Panc1 (cell line): ENCODE measurements around the gene CHRDL2. TPM values are rescaled to one million over a fixed set of nuclear protein-coding genes. Genes with fewer than 3 reads are reported as not detected.
A peak's percentile ranks its signal among the peaks of the same experiment; 100 is the strongest.

ENCODE experiments used
- ATAC-seq: fragments of 200-7000 bp; cut with Tn5 transposase; 2 replicates; pipeline ENCODE4 v1.9.1; 2020; ENCODE audit warnings: mild to moderate bottlenecking, moderate library complexity
- BruUV-seq: library from RNA; stranded (reverse); fragments of 400-500 nt; replicated peaks from 2 replicates; lab custom pipeline; 2021; lab: Mats Ljungman, UMichigan
- CTCF ChIA-PET: fragments of 300-600 bp; sonication (Branson Sonifier 250); formaldehyde crosslinking; loops from one replicate; lab custom pipeline; 2022; ENCODE audit warnings: antibody characterized with exemption; lab: Charles Lee
- POLR2A ChIA-PET: fragments of 300-600 bp; sonication (Branson Sonifier 250); formaldehyde crosslinking; loops from one replicate; lab custom pipeline; 2022; ENCODE audit warnings: antibody characterized with exemption; lab: Charles Lee
- DNase-seq: peaks from one replicate; pipeline ENCODE4 v3.0.0-alpha.2; 2010; ENCODE audit warnings: low read depth, low spot score
- H3K27ac ChIP-seq: 2 replicates; pipeline ENCODE4 v1.5.1; 2011; ENCODE audit warnings: mild to moderate bottlenecking, low read length, inconsistent platforms
- H3K27me3 ChIP-seq: fragments of 200-500 bp; sonication (Bioruptor generic); 2 replicates; pipeline ENCODE4 v1.6.0; 2014; ENCODE audit warnings: low read length, inconsistent platforms; ENCODE audit not compliant: control insufficient read depth, insufficient read depth
- H3K36me3 ChIP-seq: fragments of 200-500 bp; sonication (Bioruptor generic); 2 replicates; pipeline ENCODE4 v1.5.1; 2014; ENCODE audit warnings: inconsistent platforms, mild to moderate bottlenecking, low read length, moderate library complexity; ENCODE audit not compliant: control insufficient read depth, insufficient read depth
- H3K4me1 ChIP-seq: 2 replicates; pipeline ENCODE4 v1.5.1; 2011; ENCODE audit warnings: inconsistent platforms, mild to moderate bottlenecking, low read length, moderate library complexity; ENCODE audit not compliant: control insufficient read depth, insufficient read depth
- H3K4me3 ChIP-seq, 2 experiments: 2 replicates each; pipeline ENCODE4 v1.5.1; 2011 to 2012; ENCODE audit warnings: low read depth in 2 of 2, low read length in 2 of 2, mild to moderate bottlenecking in 2 of 2, inconsistent platforms in 1 of 2, moderate library complexity in 1 of 2
- H3K9me3 ChIP-seq: fragments of 200-500 bp; sonication (Bioruptor generic); 2 replicates; pipeline ENCODE4 v1.5.1; 2014; ENCODE audit warnings: low read depth, mild to moderate bottlenecking, inconsistent platforms, low read length, moderate library complexity; ENCODE audit not compliant: control insufficient read depth, insufficient read depth
- CTCF ChIP-seq: fragments of 450-650 bp; IDR thresholded peaks from 2 replicates; pipeline ENCODE4 v1.5.1; 2017; ENCODE audit warnings: mild to moderate bottlenecking
- POLR2AphosphoS5 ChIP-seq: IDR thresholded peaks from 2 replicates; pipeline ENCODE4 v1.6.1; 2012; ENCODE audit warnings: mild to moderate bottlenecking, low read depth, low read length, moderate library complexity
- REST ChIP-seq, 2 experiments: IDR thresholded peaks; 2 replicates each; pipeline ENCODE4 v1.6.1; 2011 to 2012; ENCODE audit warnings: low read depth in 2 of 2, control low read depth in 1 of 2, low read length in 1 of 2, mild to moderate bottlenecking in 1 of 2, moderate library complexity in 1 of 2; ENCODE audit not compliant: insufficient read depth in 1 of 2
- SIN3A ChIP-seq: IDR thresholded peaks from 2 replicates; pipeline ENCODE4 v1.6.1; 2012; ENCODE audit warnings: low read depth, mild to moderate bottlenecking, low read length, moderate library complexity, borderline replicate concordance; ENCODE audit not compliant: insufficient read depth
- TCF7L2 ChIP-seq: IDR thresholded peaks from 2 replicates; pipeline ENCODE4 v1.6.1; 2011; ENCODE audit warnings: mild to moderate bottlenecking, low read depth, low read length, inconsistent platforms
- in situ Hi-C: cut with HindIII; loops from 2 replicates; pipeline ENCODE4 v1.10.0; 2016; ENCODE audit warnings: low sequenced_read_pairs, low pct_unique_long_range_greater_than_20kb
- intact Hi-C: fragments of 100-400 bp; cut with micrococcal nuclease; formaldehyde crosslinking; loops from one replicate; pipeline ENCODE4 v1.10.0; 2022; ENCODE audit not compliant: unreplicated experiment
- total RNA-seq: library from RNA; stranded (reverse); gene quantifications from one replicate; pipeline ENCODE4 v1.2.1, GENCODE V29; 2021; ENCODE audit not compliant: unreplicated experiment

CHRDL2 gene
- total RNA-seq, 1 experiment from 2014 or later = 0.15 TPM

- Histone ChIP-seq H3K27ac (no peak overlapping the region), H3K4me3 (no peak overlapping the region), H3K36me3 (no peaks in the 10 kb centered on the region), H3K9me3 (no peaks in the 10 kb centered on the region), H3K4me1 (no peaks in the 10 kb centered on the region), H3K27me3 (no peaks in the 10 kb centered on the region)
- CTCF ChIA-PET = no interaction called here
- TF ChIP-seq SIN3A (no peak), TCF7L2 (no peak), CTCF (no peak)
- no TSS peak for BruUV-seq
- ATAC-seq (no peak), DNase-seq (no peak)
- POLR2A ChIA-PET = no interaction called here
- in situ Hi-C loops = no loop called here
- intact Hi-C loops = no loop called here
These were observed 33.5 kb downstream of the CHRDL2 start for GRCh38 chr11:74697722-74698121.

- intact Hi-C loops (no loop called here), in situ Hi-C loops (no loop called here)
- ATAC-seq = peak; percentile 39; the same call in 1 of the 2 replicates
- no peak for TF ChIP-seq POLR2AphosphoS5
- CTCF ChIA-PET = interaction anchor here (0.7 to 1.5 kb wide), 3 partner anchors 10 to 29 kb away, joined by 3 to 4 read pairs (median 3); no protein-coding TSS in a partner anchor
- Histone ChIP-seq H3K4me3 (peak overlapping the region in 1 of 2 experiments; percentile 12; a peak in 2 of 4 replicates), H3K36me3 (no peaks in the 10 kb centered on the region), H3K27ac (peak overlapping the region; percentile 10; the same call in 1 of the 2 replicates), H3K27me3 (no peaks in the 10 kb centered on the region), H3K9me3 (no peaks in the 10 kb centered on the region), H3K4me1 (no peaks in the 10 kb centered on the region)
- no peak for DNase-seq
- POLR2A ChIA-PET = no interaction called here
- BruUV-seq = no TSS peak
These were observed 34.1 kb downstream of the CHRDL2 start for GRCh38 chr11:74696939-74697675.

GRCh38 chr11:74696500-74696899 lies 34.7 kb downstream of the CHRDL2 start:
- no TSS peak for BruUV-seq
- intact Hi-C loops = no loop called here
- no peak for TF ChIP-seq SIN3A
- TF ChIP-seq TCF7L2 = no peak
- TF ChIP-seq CTCF = no peak
- TF ChIP-seq REST (IDR thresholded peaks at IDR 0.05; ENCODE audit: insufficient read depth in 1 of 2, low read depth in 2 of 2, low read length in 1 of 2) = no peak

More at GRCh38 chr11:74696500-74696899, 34.7 kb downstream of the CHRDL2 start:
- DNase-seq = no peak
- H3K4me1 ChIP-seq = no peaks in the 10 kb centered on the region
- no peak overlapping the region; a peak in 1 of 4 replicates for H3K4me3 ChIP-seq
- no peaks in the 10 kb centered on the region for H3K27me3 ChIP-seq
- in situ Hi-C loops = no loop called here
- no peaks in the 10 kb centered on the region for H3K36me3 ChIP-seq
- ATAC-seq = no peak
- POLR2A ChIA-PET = no interaction called here
- no peaks in the 10 kb centered on the region for H3K9me3 ChIP-seq
- no peak overlapping the region for H3K27ac ChIP-seq
- CTCF ChIA-PET = interaction anchor here (0.7 to 1.5 kb wide), 3 partner anchors 9 to 29 kb away, joined by 3 to 4 read pairs (median 3); no protein-coding TSS in a partner anchor
